Nephron progenitor cell (in vitro differentiated cells): ENCODE measurements around the gene KCNQ4.

Source experiments
- DNase-seq: peaks from one replicate; pipeline ENCODE4 v3.0.0; 2021
- H3K27ac Mint-ChIP-seq: 2 replicates; pipeline ENCODE4 v1.8.0; 2021; ENCODE audit warnings: mild to moderate bottlenecking, moderate library complexity, mixed read lengths
- H3K27me3 Mint-ChIP-seq: 2 replicates; pipeline ENCODE4 v1.8.0; 2021; ENCODE audit warnings: mild to moderate bottlenecking, low read depth, mixed read lengths; ENCODE audit not compliant: poor library complexity
- H3K36me3 Mint-ChIP-seq: 2 replicates; pipeline ENCODE4 v1.8.0; 2021; ENCODE audit warnings: low read depth, mixed read lengths
- H3K4me1 Mint-ChIP-seq: 2 replicates; pipeline ENCODE4 v1.8.0; 2021; ENCODE audit warnings: mixed read lengths
- H3K4me3 Mint-ChIP-seq: 2 replicates; pipeline ENCODE4 v1.8.0; 2021; ENCODE audit warnings: mild to moderate bottlenecking, moderate library complexity, mixed read lengths
- H3K9me3 Mint-ChIP-seq: 2 replicates; pipeline ENCODE4 v1.8.0; 2021; ENCODE audit warnings: mild to moderate bottlenecking, moderate library complexity, mixed read lengths
- CTCF ChIP-seq: fragments of 200-600 bp; sonication (generic); IDR thresholded peaks from 2 replicates; pipeline ENCODE4 v1.5.0; 2021; ENCODE audit warnings: antibody characterized with exemption

Gene KCNQ4

GRCh38 chr1:40836283-40836682 lies 52.7 kb downstream of the KCNQ4 start:
- no peak overlapping the region for H3K4me3 Mint-ChIP-seq
- H3K4me1 Mint-ChIP-seq: peaks cover 22% of the 10 kb centered on the region
- no peaks in the 10 kb centered on the region for H3K36me3 Mint-ChIP-seq
- no peaks in the 10 kb centered on the region for H3K9me3 Mint-ChIP-seq
- peaks cover 4% of the 10 kb centered on the region for H3K27me3 Mint-ChIP-seq
- TF ChIP-seq CTCF: no peak
- no peak for DNase-seq
- no peak overlapping the region for H3K27ac Mint-ChIP-seq

DNA sequence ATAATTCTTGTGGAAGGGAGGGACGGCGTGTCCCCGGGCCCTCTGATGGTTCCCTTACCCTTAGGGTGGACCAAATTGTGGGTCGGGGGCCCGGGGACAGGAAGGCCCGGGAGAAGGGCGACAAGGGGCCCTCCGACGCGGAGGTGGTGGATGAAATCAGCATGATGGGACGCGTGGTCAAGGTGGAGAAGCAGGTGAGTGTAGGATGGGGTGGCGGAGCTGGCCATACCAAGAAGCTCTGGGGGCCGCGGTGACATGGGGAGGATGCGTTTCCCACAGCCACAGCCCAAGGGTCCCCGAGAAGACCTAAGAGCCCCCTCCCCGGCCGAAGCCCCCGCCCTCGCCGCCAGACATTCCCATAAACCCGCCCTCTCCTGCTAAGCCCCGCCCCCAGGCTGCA lies 54.0 kb downstream of the KCNQ4 start:
- Mint-ChIP-seq H3K4me1 (peaks cover 25% of the 10 kb centered on the region), H3K9me3 (peaks cover 7% of the 10 kb centered on the region), H3K27ac (no peak overlapping the region), H3K27me3 (peaks cover 7% of the 10 kb centered on the region), H3K36me3 (peaks cover 4% of the 10 kb centered on the region), H3K4me3 (no peak overlapping the region)
- no peak for TF ChIP-seq CTCF
- DNase-seq: no peak

- H3K27me3 Mint-ChIP-seq: peaks cover 7% of the 10 kb centered on the region
- H3K9me3 Mint-ChIP-seq: peaks cover 14% of the 10 kb centered on the region
- TF ChIP-seq CTCF: no peak
- H3K27ac Mint-ChIP-seq: no peak overlapping the region
- H3K36me3 Mint-ChIP-seq: peaks cover 5% of the 10 kb centered on the region
- H3K4me1 Mint-ChIP-seq: peaks cover 25% of the 10 kb centered on the region
- DNase-seq: no peak
- H3K4me3 Mint-ChIP-seq: no peak overlapping the region
Measured at GRCh38 chr1:40838045-40838979, 54.7 kb downstream of the KCNQ4 start.

GRCh38 chr1:40838980-40839942 lies 55.7 kb downstream of the KCNQ4 start:
- peaks cover 7% of the 10 kb centered on the region for H3K27me3 Mint-ChIP-seq
- H3K27ac Mint-ChIP-seq: peak overlapping the region; percentile 46
- H3K9me3 Mint-ChIP-seq: peaks cover 14% of the 10 kb centered on the region
- no peak for DNase-seq
- no peak for TF ChIP-seq CTCF
- H3K4me1 Mint-ChIP-seq: peaks cover 31% of the 10 kb centered on the region
- H3K36me3 Mint-ChIP-seq: peaks cover 5% of the 10 kb centered on the region
- H3K4me3 Mint-ChIP-seq: no peak overlapping the region

DNA sequence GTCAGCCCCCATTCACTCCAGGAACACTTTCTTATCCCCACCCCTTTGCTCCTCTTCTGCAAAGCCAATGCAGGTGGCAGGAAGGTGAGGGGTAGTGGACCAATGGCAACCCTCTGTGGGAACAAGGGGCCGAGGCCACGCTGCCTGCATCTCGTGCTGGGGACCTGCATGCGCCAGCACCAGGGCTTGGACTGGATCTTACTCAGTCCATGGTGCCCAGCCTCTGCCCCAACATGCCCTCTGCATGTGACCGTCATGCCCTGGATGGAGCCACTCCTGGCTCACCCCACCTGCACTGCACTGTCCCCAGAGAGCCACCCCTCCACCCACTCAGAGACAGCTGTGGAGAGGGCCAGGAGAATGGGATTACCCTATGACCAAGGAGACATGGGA lies 56.4 kb downstream of the KCNQ4 start:
- no peak overlapping the region for H3K27ac Mint-ChIP-seq
- peaks cover 9% of the 10 kb centered on the region for H3K27me3 Mint-ChIP-seq
- no peak for DNase-seq
- H3K4me1 Mint-ChIP-seq: peaks cover 26% of the 10 kb centered on the region
- TF ChIP-seq CTCF: no peak
- H3K4me3 Mint-ChIP-seq: no peak overlapping the region
- peaks cover 5% of the 10 kb centered on the region for H3K36me3 Mint-ChIP-seq
- H3K9me3 Mint-ChIP-seq: peaks cover 14% of the 10 kb centered on the region
